GM21737 (cell line): ENCODE data around the gene TREH.
"Not testable (repeated sequence)": the region's sequence is repeated elsewhere in the genome, so short reads cannot be mapped to it uniquely, and the experiment has no call there.

Experiments
- ATAC-seq: cut with Tn5 transposase; IDR thresholded peaks from one replicate; pipeline ENCODE4 v1.9.1; 2021; ENCODE audit warnings: mild to moderate bottlenecking, moderate library complexity; ENCODE audit not compliant: unreplicated experiment

TREH gene

GRCh38 chr11:118618115-118618990 lies 61.1 kb downstream of the TREH start:
- no peak for ATAC-seq

- ATAC-seq, result no peak
Measured at GRCh38 chr11:118615976-118616371, 63.5 kb downstream of the TREH start.

DNA sequence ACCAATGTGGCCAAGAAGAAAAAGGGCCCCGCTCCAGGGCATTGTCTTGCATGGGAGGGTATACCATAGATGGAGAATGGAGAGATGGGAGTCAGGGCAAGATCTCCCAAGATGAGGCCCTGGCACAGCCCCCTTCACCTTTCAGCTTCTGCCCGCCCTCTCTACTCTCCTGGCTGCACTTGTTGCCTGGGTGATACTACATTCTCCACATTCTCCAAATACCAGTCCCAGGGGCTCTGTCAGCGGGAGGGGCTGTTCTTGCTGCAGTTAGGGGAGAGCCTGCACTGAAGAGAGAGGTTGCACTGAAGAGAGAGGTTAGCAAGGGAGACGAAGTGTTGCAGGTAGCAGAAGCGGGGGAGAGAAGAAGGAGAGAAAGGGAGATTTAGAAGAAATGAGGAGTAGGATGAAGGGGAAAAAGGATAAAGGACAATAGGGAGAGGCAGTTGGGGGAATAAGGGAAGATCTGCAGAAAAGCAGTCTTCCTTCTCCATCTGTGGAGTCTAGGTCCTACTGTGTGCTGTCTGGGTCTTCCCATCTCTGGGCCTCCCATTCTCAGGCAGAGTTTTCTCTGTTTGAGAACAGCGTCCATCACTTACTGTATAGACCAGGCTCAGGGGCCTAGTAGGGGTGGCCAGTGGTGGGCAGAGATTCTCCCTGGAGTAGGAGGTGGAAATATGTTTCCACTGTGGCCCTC lies 64.0 kb downstream of the TREH start:
- ATAC-seq, result no peak

DNA sequence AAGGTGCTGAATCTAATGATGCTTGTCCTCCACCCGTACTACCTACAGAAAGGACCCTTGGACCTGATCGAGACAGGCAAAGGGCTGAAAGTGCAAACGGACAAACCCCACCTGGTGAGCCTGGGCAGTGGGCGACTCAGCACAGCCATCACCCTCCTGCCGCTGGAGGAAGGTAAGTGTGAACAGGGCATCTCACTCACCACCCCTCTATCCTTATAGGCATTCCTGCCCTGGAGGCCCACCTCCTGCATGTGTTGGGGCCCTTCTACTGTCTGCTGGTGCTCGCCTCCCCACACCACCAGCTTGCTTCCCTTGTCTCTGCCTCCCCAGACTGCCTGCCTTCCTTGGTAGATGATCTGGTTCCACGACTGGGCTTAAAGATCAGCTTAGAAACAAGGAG lies 64.9 kb downstream of the TREH start:
- ATAC-seq, result no peak

- ATAC-seq, result no peak
Measured at GRCh38 chr11:118612378-118612777, 67.1 kb downstream of the TREH start.

GRCh38 chr11:118611433-118611795 lies 68.0 kb downstream of the TREH start:
- ATAC-seq, result not testable (repeated sequence)

DNA sequence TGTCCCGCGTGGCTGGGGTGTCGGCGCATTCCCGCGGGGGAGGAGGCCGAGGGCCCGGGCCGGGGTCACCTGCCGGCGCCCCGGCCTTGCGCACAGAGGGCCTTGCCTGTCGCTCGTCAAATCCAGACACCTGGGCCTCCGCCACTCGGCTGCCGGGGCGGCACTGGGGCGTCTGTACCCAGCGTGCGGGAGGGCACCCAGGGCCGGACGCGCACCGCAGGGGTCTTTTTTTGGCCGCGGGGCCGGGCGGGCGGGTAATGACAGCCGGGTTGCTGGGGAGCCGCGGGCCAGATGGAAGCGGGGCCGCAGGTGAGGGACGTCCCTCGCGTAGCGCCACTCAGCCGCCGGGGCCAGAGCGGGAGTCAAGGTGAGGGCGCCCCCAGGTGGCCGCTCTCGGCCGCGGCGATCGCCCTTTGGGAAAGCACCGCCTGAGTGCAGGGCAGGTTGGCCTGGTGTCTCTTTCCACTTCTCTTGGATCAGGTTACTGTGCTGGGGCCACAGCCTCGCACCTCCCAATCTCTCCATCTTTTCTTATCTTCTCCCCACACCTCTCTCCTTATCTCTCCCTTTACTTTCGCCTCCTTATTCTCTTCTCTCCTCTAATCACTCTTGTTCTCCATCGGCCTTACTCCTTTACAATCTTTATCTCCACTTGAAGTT lies 68.5 kb downstream of the TREH start:
- ATAC-seq, result peak; percentile 63

GRCh38 chr11:118610225-118610772 lies 69.2 kb downstream of the TREH start:
- peak; percentile 8 for ATAC-seq

DNA sequence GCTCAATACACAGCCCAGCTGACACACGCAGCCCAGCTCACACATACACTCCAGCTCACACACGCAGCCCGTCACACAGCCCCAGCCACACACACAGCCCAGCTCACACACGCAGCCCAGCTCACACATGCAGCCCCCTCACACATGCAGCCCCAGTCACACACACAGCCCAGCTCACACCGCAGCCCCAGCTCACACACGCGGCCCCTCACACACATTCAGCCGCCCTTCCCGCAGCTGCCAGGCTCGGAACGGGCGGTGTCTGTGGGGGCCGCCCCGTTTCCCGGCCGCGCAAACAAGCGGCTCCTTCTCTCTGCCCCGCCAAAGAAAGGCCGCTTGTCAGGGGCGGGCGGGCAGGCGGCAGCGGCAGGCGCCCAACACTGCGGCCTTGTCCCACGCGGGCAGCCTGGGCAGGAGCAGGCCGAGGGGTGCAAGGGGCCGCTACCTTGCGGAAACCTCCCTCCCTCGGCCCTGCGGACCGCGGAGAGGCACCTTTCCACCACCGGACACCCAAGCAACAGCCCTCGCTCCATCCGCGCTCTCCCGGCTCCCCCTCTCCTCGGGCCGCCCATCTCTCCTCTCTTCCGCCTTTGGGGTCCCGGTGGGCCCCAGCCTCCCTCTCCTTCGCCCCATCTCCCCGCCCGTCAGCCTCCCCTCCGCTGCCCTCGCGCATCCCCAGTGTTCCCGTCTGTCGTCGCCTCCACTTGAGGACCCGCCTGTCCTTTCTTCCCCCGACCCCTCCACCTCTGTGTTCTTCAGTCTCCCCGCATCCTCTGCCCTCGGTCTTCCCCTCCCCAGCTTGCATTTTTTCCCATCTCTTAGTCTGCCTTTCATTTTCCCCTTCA lies 69.8 kb downstream of the TREH start:
- no peak for ATAC-seq

DNA sequence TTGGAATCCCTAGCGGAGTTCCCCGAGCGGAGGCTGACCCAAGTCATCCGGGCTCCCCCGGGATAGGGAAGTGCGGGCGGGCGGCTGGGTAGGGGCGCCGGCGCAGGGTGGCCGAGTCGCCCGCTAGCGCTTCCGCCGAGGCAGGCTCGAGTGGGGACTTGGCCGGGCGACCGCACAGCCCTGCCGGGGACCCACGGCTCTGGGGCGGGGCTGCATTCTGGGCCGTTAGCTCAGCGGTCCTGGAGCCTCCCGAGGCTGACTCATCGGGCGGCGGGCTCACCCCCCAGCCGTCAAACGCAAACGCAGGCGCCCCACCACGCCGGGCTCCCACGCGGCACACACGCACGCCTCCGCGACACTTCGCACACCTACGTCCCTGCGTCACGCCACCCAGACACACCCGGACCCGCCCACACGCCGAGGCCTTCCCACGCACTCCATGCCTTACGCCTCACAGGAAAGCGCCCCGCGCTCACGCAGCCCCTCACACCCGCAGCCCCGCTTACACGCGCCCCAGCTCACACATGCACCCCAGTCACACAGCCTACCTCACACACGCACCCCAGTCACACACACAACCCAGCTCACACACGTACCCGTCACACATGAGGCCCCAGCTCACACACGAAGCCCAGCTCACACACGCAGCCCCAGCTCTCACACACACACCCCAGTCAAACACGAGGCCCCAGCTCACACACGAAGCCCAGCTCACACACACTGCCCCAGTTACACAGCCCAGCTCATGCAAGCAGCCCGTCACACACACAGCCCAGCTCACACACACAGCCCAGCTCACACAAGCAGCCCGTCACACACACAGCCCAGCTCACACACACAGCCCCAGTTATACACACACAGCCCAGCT lies 70.9 kb downstream of the TREH start:
- no peak for ATAC-seq

DNA sequence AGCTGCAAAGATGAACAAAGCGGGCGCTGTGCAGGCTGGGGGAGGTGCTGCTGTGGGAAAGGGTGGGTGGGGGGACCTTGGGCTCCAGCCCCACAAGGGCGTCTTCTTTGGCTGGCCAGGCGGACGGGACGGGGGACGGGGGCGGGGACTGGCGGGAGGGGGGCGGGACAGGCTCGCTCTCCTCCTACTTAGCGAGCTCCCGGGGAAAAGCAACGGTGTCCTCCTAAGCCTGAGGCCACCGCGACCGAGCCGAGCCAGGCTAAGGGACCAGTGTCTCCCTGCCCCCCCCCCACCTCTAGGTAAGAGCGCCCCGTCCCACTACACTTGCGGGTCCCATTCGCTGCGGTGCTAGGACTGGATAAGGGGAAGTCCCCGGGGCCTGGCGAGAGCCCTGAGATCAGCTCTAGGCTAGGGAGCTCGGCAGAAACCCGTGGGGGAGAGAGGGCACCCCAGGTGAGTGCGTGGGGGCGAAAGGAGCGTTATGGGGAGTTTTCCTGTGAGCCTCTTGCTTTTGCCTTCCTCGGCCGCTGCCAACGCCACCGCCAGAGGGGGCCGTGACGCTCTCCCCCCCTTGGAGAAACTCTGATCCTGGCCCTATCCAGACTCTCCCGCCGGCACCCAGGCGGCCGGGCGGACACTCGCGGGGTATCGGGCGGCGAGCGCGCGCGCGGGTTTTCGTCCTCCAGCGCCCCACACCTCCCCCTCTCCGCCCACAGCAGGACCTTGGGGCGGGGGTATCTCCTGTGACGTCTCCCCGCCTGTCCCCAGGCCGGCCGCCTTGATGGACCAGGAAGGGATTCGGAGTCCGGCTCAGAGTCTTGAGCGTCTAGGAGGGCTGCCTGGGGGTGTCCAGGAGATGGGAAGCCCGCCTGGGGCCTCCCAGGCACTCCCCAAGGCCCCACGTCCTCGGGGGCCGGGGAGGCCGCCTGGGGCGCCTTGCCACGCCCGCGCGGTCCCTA lies 71.8 kb downstream of the TREH start, which contains the start of gene PHLDB1:
Gene PHLDB1, plus strand, starts transcription at position 215 of the 959 bp plus-strand sequence. CDS start 6,222 bp downstream, outside the sequence.
- ATAC-seq, result no peak
